H1 (cell line): Measurements from ENCODE around the gene TCFL5. TPM values are rescaled to one million over a fixed set of nuclear protein-coding genes. Genes with fewer than 3 reads are reported as not detected.

Source experiments
- CTCF ChIA-PET: fragments of 300-600 bp; sonication (Branson Sonifier 250); formaldehyde crosslinking; loops from one replicate; lab custom pipeline; 2021; ENCODE audit not compliant: partially characterized antibody; lab: Charles Lee
- POLR2A ChIA-PET: fragments of 300-600 bp; sonication (Branson Sonifier 250); formaldehyde crosslinking; loops from one replicate; lab custom pipeline; 2021; ENCODE audit warnings: inconsistent platforms; ENCODE audit not compliant: partially characterized antibody; lab: Charles Lee
- DNase-seq, 2 experiments: peaks; one replicate each; pipeline versions ENCODE4 v3.0.0 to v3.0.0-alpha.2; 2010 to 2022; ENCODE audit warnings: low spot score in 2 of 2, low read depth in 1 of 2, mixed read lengths in 1 of 2
- FAIRE-seq: peaks from 2 replicates; lab custom pipeline; 2011; peaks lifted over from hg19 to GRCh38; lab: Jason Lieb, UNC
- H2AFZ ChIP-seq: 2 replicates; pipeline ENCODE4 v1.8.1; 2012; ENCODE audit warnings: low read length, inconsistent platforms
- H2AK5ac ChIP-seq: 2 replicates; pipeline ENCODE4 v1.6.1; 2013; ENCODE audit warnings: low read depth, low read length
- H2BK120ac ChIP-seq: replicated peaks from 2 replicates; pipeline ENCODE3; 2013; ENCODE audit warnings: low read depth, low read length, inconsistent platforms
- H2BK12ac ChIP-seq: 2 replicates; pipeline ENCODE4 v1.6.1; 2013; ENCODE audit warnings: low read depth, low read length
- H2BK15ac ChIP-seq: 2 replicates; pipeline ENCODE4 v1.6.1; 2013; ENCODE audit warnings: low read length
- H2BK20ac ChIP-seq: 2 replicates; pipeline ENCODE4 v1.6.1; 2013; ENCODE audit warnings: low read length
- H2BK5ac ChIP-seq: 2 replicates; pipeline ENCODE4 v1.6.1; 2013; ENCODE audit warnings: low read depth, low read length
- H3K14ac ChIP-seq: 2 replicates; pipeline ENCODE4 v1.6.1; 2013; ENCODE audit warnings: inconsistent platforms; ENCODE audit not compliant: insufficient read length
- H3K18ac ChIP-seq: 2 replicates; pipeline ENCODE4 v1.6.1; 2013; ENCODE audit warnings: low read length; ENCODE audit errors: extremely low read depth
- H3K23ac ChIP-seq: 2 replicates; pipeline ENCODE4 v1.6.1; 2013; ENCODE audit warnings: inconsistent platforms; ENCODE audit not compliant: insufficient read length
- H3K23me2 ChIP-seq: 2 replicates; pipeline ENCODE4 v1.6.1; 2013; ENCODE audit warnings: low read depth, low read length
- H3K27ac ChIP-seq: 2 replicates; pipeline ENCODE4 v1.6.1; 2011; ENCODE audit warnings: low read depth, low read length, inconsistent platforms
- H3K27me3 ChIP-seq, 4 experiments: replicated peaks in 1 of 4; 1 replicate in 1 of 4; 2 replicates in 3 of 4; pipeline versions ENCODE4 v1.6.1 to v1.8.1; 2011 to 2013; ENCODE audit warnings: low read length in 3 of 4, mild to moderate bottlenecking in 3 of 4, inconsistent platforms in 2 of 4, mixed read lengths in 2 of 4, moderate library complexity in 1 of 4; ENCODE audit not compliant: control insufficient read depth in 3 of 4, insufficient read depth in 3 of 4; ENCODE audit errors: extremely low read depth in 1 of 4
- H3K36me3 ChIP-seq, 4 experiments: 2 replicates each; pipeline versions ENCODE4 v1.6.1 to v1.8.1; 2011 to 2013; ENCODE audit warnings: mild to moderate bottlenecking in 4 of 4, low read length in 3 of 4, moderate library complexity in 2 of 4, control low read depth in 1 of 4, inconsistent platforms in 1 of 4; ENCODE audit not compliant: insufficient read depth in 4 of 4, control insufficient read depth in 2 of 4
- H3K4ac ChIP-seq: replicated peaks from 2 replicates; pipeline ENCODE3; 2013; ENCODE audit warnings: low read length, low read depth, mixed read lengths, inconsistent platforms; ENCODE audit not compliant: insufficient read length
- H3K4me1 ChIP-seq, 4 experiments: replicated peaks in 1 of 4; 1 replicate in 1 of 4; 2 replicates in 3 of 4; pipeline versions ENCODE4 v1.6.1 to v1.8.1; 2011 to 2013; ENCODE audit warnings: low read length in 3 of 4, inconsistent platforms in 2 of 4, mixed read lengths in 1 of 4; ENCODE audit not compliant: insufficient read depth in 4 of 4, control insufficient read depth in 3 of 4
- H3K4me2 ChIP-seq, 2 experiments: 2 replicates each; pipeline versions ENCODE4 v1.6.1 to v1.8.1; 2011 to 2013; ENCODE audit warnings: low read depth in 2 of 2, low read length in 2 of 2, control low read depth in 1 of 2, inconsistent platforms in 1 of 2, mild to moderate bottlenecking in 1 of 2; ENCODE audit not compliant: insufficient read depth in 1 of 2
- H3K4me3 ChIP-seq, 4 experiments: fragments of 200-600, 300-600 bp in 1 of 4; sonication (generic), shearing (Covaris generic), sonication (Bioruptor Twin) in 1 of 4; 2 replicates each; pipeline versions ENCODE4 v1.5.1 to v1.8.1; 2011 to 2016; ENCODE audit warnings: low read length in 4 of 4, low read depth in 3 of 4, control low read depth in 2 of 4, inconsistent platforms in 2 of 4, mild to moderate bottlenecking in 2 of 4, mixed read lengths in 1 of 4, moderate library complexity in 1 of 4; ENCODE audit not compliant: insufficient read depth in 2 of 4; ENCODE audit errors: extremely low read depth in 1 of 4
- H3K56ac ChIP-seq: replicated peaks from 2 replicates; pipeline ENCODE3; 2013; ENCODE audit warnings: low read depth, mild to moderate bottlenecking, mixed read lengths, low read length, inconsistent platforms; ENCODE audit not compliant: insufficient read length
- H3K79me1 ChIP-seq: 2 replicates; pipeline ENCODE4 v1.6.1; 2013; ENCODE audit warnings: low read depth, low read length, control low read depth
- H3K79me2 ChIP-seq, 2 experiments: 2 replicates each; pipeline versions ENCODE4 v1.6.1 to v1.8.1; 2012 to 2013; ENCODE audit warnings: low read length in 2 of 2, mild to moderate bottlenecking in 2 of 2, inconsistent platforms in 1 of 2; ENCODE audit not compliant: insufficient read depth in 2 of 2, control insufficient read depth in 1 of 2
- H3K9ac ChIP-seq, 4 experiments: replicated peaks in 1 of 4; 1 replicate in 1 of 4; 2 replicates in 3 of 4; pipeline versions ENCODE4 v1.6.1 to v1.8.1; 2011 to 2013; ENCODE audit warnings: low read depth in 3 of 4, low read length in 3 of 4, control low read depth in 2 of 4, mild to moderate bottlenecking in 2 of 4, moderate library complexity in 2 of 4, inconsistent platforms in 1 of 4; ENCODE audit errors: extremely low read depth in 1 of 4
- H3K9me3 ChIP-seq, 2 experiments: 2 replicates each; pipeline versions ENCODE4 v1.6.1 to v1.8.1; 2012 to 2013; ENCODE audit warnings: mild to moderate bottlenecking in 2 of 2, moderate library complexity in 2 of 2, control low read depth in 1 of 2, inconsistent platforms in 1 of 2, low read depth in 1 of 2, low read length in 1 of 2, mixed read lengths in 1 of 2; ENCODE audit not compliant: insufficient read depth in 2 of 2
- H4K20me1 ChIP-seq, 2 experiments: replicated peaks in 1 of 2; 2 replicates each; pipeline versions ENCODE3 to v1.8.1; 2011 to 2013; ENCODE audit warnings: inconsistent platforms in 2 of 2, low read length in 2 of 2, mild to moderate bottlenecking in 1 of 2; ENCODE audit not compliant: insufficient read depth in 2 of 2, control insufficient read depth in 1 of 2
- H4K5ac ChIP-seq: 2 replicates; pipeline ENCODE4 v1.6.1; 2013; ENCODE audit warnings: low read length, low read depth, mixed read lengths, inconsistent platforms; ENCODE audit not compliant: insufficient read length
- H4K8ac ChIP-seq: 2 replicates; pipeline ENCODE4 v1.8.0; 2013; ENCODE audit warnings: mild to moderate bottlenecking, moderate library complexity, low read length, inconsistent platforms; ENCODE audit not compliant: insufficient read depth; ENCODE audit errors: extremely low read depth
- H4K91ac ChIP-seq: replicated peaks from 2 replicates; pipeline ENCODE3; 2013; ENCODE audit warnings: low read length, mixed read lengths, inconsistent platforms; ENCODE audit not compliant: insufficient read length
- POU5F1 ChIP-seq: IDR thresholded peaks from 2 replicates; pipeline ENCODE4 v1.6.1; 2011; ENCODE audit warnings: low read depth, mild to moderate bottlenecking, low read length, moderate library complexity
- TAF1 ChIP-seq: IDR thresholded peaks from 2 replicates; pipeline ENCODE4 v1.6.1; 2011; ENCODE audit warnings: mild to moderate bottlenecking, low read depth, low read length
- TEAD4 ChIP-seq: IDR thresholded peaks from 2 replicates; pipeline ENCODE4 v1.6.1; 2012; ENCODE audit warnings: low read depth, low read length, inconsistent platforms, mixed read lengths
- WGBS, 2 experiments: shearing (Covaris generic) in 1 of 2; methylation state at CpG; one replicate each; pipeline versions ENCODE4 v1.1.6 to v1.1.7; 2013 to 2015; ENCODE audit warnings: low lambda C conversion rate in 2 of 2, mixed read lengths in 2 of 2, inconsistent platforms in 1 of 2, low coverage in 1 of 2, missing lambda C conversion rate in 1 of 2; ENCODE audit not compliant: insufficient replicate concordance in 2 of 2, insufficient coverage in 1 of 2, insufficient read length in 1 of 2; ENCODE audit errors: extremely low coverage in 1 of 2, missing lambda C conversion rate in 1 of 2; 5-methylcytosine and 5-hydroxymethylcytosine counted together
- polyA plus RNA-seq, 7 experiments: library from polyadenylated mRNA; depleted of rRNA in 3 of 7; stranded (reverse) in 5 of 7; unstranded in 2 of 7; fragments of >200 nt in 5 of 7; fragments of 200-250 nt in 2 of 7; gene quantifications; 1 replicate in 5 of 7; 2 replicates in 1 of 7; 4 replicates in 1 of 7; pipeline versions ENCODE4 v1.2.1 to v1.2.3, GENCODE V29; 2011 to 2013; ENCODE audit warnings: missing spikeins in 2 of 7, mixed read lengths in 2 of 7
- total RNA-seq: library from RNA; stranded (reverse); fragmentation: NEBNext Ultra II Directional; extraction: Animal tissue kit (Norgen Biotek cat#: 25700); gene quantifications from 2 replicates; pipeline ENCODE4 v1.2.1, GENCODE V29; 2021

The TCFL5 gene
- total and polyA plus RNA-seq, 2 of the 8 experiments (the other 6 are each of a cell fraction or from before 2014, with no cell fraction given) = 6.2 to 15.0 TPM

DNA sequence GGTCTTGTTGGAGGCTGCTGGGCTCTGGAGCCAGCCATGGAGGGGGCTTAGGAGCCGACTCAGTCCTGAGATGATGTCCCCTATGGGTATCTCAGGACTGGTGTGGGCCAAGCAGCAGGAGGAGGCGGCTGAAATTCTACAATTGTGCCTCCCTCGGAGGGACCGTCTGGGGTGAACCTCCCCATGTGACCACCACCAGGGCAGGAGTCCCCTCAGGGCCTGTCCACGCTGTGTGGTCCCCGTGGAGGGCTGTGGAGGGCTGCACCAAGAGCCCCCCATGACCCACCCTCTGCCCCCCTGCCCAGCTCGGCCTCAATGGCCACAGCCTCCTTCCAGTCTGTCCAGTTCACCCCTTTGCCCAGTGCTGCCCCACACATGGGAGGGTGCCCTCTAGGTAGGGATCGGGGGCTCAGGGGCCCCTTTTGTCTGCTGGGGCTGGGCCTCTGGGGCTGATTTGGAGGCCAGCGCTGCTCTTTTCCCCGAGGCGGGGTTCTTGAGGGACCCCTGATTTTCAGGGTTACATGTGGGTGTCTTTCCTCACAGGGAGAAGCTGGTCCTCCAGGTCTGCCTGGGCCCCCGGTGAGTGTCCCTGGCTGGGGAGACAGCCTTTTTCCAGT lies 43.5 kb downstream of the TCFL5 start:
- H2BK15ac ChIP-seq = no peak overlapping the region
- peaks cover 0 to 3% (median 0%) of the 10 kb centered on the region in 4 experiments; a peak in 1 of 8 replicates for H3K36me3 ChIP-seq
- no peaks in the 10 kb centered on the region for H3K79me1 ChIP-seq
- no peak overlapping the region for H4K8ac ChIP-seq
- TF ChIP-seq TAF1 (no peak), POU5F1 (no peak), TEAD4 (no peak)
- H3K23me2 ChIP-seq = peaks cover 13% of the 10 kb centered on the region
- no peak overlapping the region for H2AFZ ChIP-seq
- peak overlapping the region; percentile 60; the same call in 1 of the 2 replicates for H3K18ac ChIP-seq
- CTCF ChIA-PET = interaction anchor here (0.8 to 2.2 kb wide), 2 partner anchors 11 to 110 kb away, joined by 3 to 5 read pairs; no protein-coding TSS in a partner anchor
- no peak overlapping the region for H2BK120ac ChIP-seq
- POLR2A ChIA-PET = interaction anchor here (3.5 to 4.6 kb wide), 2 partner anchors 14 to 24 kb away, joined by 13 to 22 read pairs; no protein-coding TSS in a partner anchor
- no peak overlapping the region for H3K9ac ChIP-seq
- no peaks in the 10 kb centered on the region for H3K9me3 ChIP-seq
- H3K56ac ChIP-seq = no peak overlapping the region
- H2BK5ac ChIP-seq = peak overlapping the region; percentile 24; the same call in 1 of the 2 replicates
- H3K4me1 ChIP-seq = peaks cover 0 to 21% (median 11%) of the 10 kb centered on the region in 4 experiments; a peak in 5 of 7 replicates
- H4K20me1 ChIP-seq = peaks cover 0 to 4% of the 10 kb centered on the region in 2 experiments
- no peak overlapping the region for H2BK20ac ChIP-seq
- peak overlapping the region; percentile 17; the same call in 1 of the 2 replicates for H2BK12ac ChIP-seq
- FAIRE-seq (no peak), DNase-seq (no peak)
- H3K14ac ChIP-seq = no peak overlapping the region
- no peak overlapping the region for H3K23ac ChIP-seq
- 83% methylated on average over 11 of the region's 12 CpGs; no CpG with 5 or more reads in 1 of the 2 experiments for WGBS, 2 experiments
- H3K4me3 ChIP-seq = peak overlapping the region in 3 of 4 experiments; percentile 29 to 71 (median 31); a peak in 4 of 8 replicates
- peak overlapping the region; percentile 69 for H3K4ac ChIP-seq
- no peak overlapping the region for H3K27ac ChIP-seq
- no peak overlapping the region for H2AK5ac ChIP-seq
- no peaks in the 10 kb centered on the region for H3K79me2 ChIP-seq
- peak overlapping the region; percentile 65 for H4K91ac ChIP-seq
- peaks cover 0 to 8% (median 2%) of the 10 kb centered on the region in 4 experiments; a peak in 2 of 7 replicates for H3K27me3 ChIP-seq
- no peak overlapping the region for H4K5ac ChIP-seq
- H3K4me2 ChIP-seq = peak overlapping the region; percentile 62 to 70; a peak in 3 of 4 replicates
